Measurements from ENCODE around the gene PKM. TPM values are rescaled to one million over a fixed set of nuclear protein-coding genes. Genes with fewer than 3 reads are reported as not detected.

Gene PKM
- total and polyA plus RNA-seq, 9 of the 15 experiments (the other 6 are each of a cell fraction or from before 2014, with no cell fraction given), result 140 to 825 (median 383) TPM

DNA sequence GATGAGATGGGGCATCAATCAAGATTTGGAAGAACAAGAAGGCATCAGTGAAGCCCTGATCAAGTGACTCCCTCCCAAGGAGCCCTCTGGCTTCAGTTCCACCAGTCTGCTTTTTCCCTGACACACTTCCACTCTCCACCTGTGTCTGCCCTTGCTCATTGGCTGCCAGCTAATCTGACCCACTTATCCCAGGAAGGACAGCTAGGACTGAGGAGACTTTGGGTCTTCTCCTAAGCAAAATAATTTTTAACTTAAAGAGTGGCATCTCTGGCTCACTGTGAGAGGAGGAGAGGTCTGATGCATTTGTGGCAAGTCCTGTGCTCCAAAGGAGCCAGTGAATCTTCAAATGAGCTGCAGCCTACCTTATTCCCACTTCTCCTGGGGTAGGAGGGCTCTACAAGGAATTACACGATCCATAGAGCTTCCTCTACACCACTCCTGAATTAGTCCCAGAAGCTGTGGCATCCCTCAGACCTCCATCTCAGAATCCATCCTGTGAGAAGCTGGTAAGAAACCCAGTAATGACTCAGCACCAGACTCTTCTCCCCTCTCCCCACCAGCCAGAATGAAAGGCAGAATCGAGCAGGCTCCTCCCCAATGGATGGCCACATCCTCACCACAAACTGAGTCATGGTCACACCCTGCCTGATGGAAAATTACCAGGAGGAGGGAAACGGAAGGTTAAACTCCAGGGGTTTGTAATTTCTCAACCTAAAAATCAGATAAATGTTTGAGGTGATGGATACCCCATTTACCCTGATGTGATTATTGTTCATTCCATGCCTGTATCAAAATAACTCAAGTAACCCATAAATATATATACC lies 6.3 kb upstream of the PKM start (continued):
- TF ChIP-seq, protein P1, sequence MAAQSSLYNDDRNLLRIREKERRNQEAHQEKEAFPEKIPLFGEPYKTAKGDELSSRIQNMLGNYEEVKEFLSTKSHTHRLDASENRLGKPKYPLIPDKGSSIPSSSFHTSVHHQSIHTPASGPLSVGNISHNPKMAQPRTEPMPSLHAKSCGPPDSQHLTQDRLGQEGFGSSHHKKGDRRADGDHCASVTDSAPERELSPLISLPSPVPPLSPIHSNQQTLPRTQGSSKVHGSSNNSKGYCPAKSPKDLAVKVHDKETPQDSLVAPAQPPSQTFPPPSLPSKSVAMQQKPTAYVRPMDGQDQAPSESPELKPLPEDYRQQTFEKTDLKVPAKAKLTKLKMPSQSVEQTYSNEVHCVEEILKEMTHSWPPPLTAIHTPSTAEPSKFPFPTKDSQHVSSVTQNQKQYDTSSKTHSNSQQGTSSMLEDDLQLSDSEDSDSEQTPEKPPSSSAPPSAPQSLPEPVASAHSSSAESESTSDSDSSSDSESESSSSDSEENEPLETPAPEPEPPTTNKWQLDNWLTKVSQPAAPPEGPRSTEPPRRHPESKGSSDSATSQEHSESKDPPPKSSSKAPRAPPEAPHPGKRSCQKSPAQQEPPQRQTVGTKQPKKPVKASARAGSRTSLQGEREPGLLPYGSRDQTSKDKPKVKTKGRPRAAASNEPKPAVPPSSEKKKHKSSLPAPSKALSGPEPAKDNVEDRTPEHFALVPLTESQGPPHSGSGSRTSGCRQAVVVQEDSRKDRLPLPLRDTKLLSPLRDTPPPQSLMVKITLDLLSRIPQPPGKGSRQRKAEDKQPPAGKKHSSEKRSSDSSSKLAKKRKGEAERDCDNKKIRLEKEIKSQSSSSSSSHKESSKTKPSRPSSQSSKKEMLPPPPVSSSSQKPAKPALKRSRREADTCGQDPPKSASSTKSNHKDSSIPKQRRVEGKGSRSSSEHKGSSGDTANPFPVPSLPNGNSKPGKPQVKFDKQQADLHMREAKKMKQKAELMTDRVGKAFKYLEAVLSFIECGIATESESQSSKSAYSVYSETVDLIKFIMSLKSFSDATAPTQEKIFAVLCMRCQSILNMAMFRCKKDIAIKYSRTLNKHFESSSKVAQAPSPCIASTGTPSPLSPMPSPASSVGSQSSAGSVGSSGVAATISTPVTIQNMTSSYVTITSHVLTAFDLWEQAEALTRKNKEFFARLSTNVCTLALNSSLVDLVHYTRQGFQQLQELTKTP (IDR thresholded peaks at IDR 0.05; ENCODE audit: low read depth in 1 of 2, partially characterized antibody in 2 of 2), result peak in 1 of 2 experiments; percentile 85
- peak; percentile 96 for TF ChIP-seq MAFG (tag; conservative IDR thresholded peaks at IDR 0.05)
- TF ChIP-seq, protein P2, sequence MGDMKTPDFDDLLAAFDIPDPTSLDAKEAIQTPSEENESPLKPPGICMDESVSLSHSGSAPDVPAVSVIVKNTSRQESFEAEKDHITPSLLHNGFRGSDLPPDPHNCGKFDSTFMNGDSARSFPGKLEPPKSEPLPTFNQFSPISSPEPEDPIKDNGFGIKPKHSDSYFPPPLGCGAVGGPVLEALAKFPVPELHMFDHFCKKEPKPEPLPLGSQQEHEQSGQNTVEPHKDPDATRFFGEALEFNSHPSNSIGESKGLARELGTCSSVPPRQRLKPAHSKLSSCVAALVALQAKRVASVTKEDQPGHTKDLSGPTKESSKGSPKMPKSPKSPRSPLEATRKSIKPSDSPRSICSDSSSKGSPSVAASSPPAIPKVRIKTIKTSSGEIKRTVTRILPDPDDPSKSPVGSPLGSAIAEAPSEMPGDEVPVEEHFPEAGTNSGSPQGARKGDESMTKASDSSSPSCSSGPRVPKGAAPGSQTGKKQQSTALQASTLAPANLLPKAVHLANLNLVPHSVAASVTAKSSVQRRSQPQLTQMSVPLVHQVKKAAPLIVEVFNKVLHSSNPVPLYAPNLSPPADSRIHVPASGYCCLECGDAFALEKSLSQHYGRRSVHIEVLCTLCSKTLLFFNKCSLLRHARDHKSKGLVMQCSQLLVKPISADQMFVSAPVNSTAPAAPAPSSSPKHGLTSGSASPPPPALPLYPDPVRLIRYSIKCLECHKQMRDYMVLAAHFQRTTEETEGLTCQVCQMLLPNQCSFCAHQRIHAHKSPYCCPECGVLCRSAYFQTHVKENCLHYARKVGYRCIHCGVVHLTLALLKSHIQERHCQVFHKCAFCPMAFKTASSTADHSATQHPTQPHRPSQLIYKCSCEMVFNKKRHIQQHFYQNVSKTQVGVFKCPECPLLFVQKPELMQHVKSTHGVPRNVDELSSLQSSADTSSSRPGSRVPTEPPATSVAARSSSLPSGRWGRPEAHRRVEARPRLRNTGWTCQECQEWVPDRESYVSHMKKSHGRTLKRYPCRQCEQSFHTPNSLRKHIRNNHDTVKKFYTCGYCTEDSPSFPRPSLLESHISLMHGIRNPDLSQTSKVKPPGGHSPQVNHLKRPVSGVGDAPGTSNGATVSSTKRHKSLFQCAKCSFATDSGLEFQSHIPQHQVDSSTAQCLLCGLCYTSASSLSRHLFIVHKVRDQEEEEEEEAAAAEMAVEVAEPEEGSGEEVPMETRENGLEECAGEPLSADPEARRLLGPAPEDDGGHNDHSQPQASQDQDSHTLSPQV (IDR thresholded peaks at IDR 0.05), result no peak; the same call in 1 of the 2 replicates
- peak; percentile 97 for TF ChIP-seq ZNF766 (CRISPR knock-in tag; conservative IDR thresholded peaks at IDR 0.05)
- peak; percentile 65; the same call in 1 of the 2 replicates for TF ChIP-seq ESRRA (IDR thresholded peaks at IDR 0.05; ENCODE audit: borderline replicate concordance, low read depth)
- TF ChIP-seq TRIM24 (IDR thresholded peaks at IDR 0.05), result peak in 1 of 2 experiments; percentile 52; a peak in 2 of 4 replicates
- no peak for TF ChIP-seq SIN3B (IDR thresholded peaks at IDR 0.05; ENCODE audit: low read depth)
- TF ChIP-seq ZNF717 (CRISPR knock-in tag; IDR thresholded peaks at IDR 0.05), result no peak
- TF ChIP-seq OTX1 (CRISPR knock-in tag; IDR thresholded peaks at IDR 0.05), result no peak
- no peak for TF ChIP-seq ELF4 (CRISPR knock-in tag; IDR thresholded peaks at IDR 0.05)
- TF ChIP-seq SUPT5H (IDR thresholded peaks at IDR 0.05), result peak; percentile 72
- peak; percentile 96 for TF ChIP-seq CTBP1 (IDR thresholded peaks at IDR 0.05; ENCODE audit: borderline replicate concordance)
- peak in 1 of 2 experiments; percentile 48; a peak in 2 of 4 replicates for TF ChIP-seq KDM1A (IDR thresholded peaks at IDR 0.05)
- no peak for TF ChIP-seq NFIX (CRISPR knock-in tag; IDR thresholded peaks at IDR 0.05; ENCODE audit: low read depth)
- TF ChIP-seq ATF7 (IDR thresholded peaks at IDR 0.05), result peak; percentile 71
